IMR-90 (cell line): ENCODE results near the gene AP3D1. TPM values are rescaled to one million over a fixed set of nuclear protein-coding genes. Genes with fewer than 3 reads are reported as not detected.

Experiments used
- ATAC-seq: fragments of 200-7000 bp; cut with Tn5 transposase; 2 replicates; pipeline ENCODE4 v1.9.1; 2020; ENCODE audit warnings: low read depth, mild to moderate bottlenecking, moderate library complexity
- BruUV-seq: library from RNA; stranded (reverse); fragments of 400-500 nt; replicated peaks from 2 replicates; lab custom pipeline; 2021; lab: Mats Ljungman, UMichigan
- CTCF ChIA-PET: fragments of 300-600 bp; formaldehyde crosslinking; extraction: SDS; loops from one replicate; lab custom pipeline; 2021; ENCODE audit warnings: antibody characterized with exemption; lab: Yijun Ruan, JAX
- POLR2A ChIA-PET: fragments of 300-600 bp; sonication (Branson Sonifier 250); formaldehyde crosslinking; loops from one replicate; lab custom pipeline; 2022; ENCODE audit warnings: antibody characterized with exemption; ENCODE audit not compliant: unreplicated experiment; lab: Charles Lee
- DNase-seq: peaks from one replicate; pipeline ENCODE4 v3.0.0; 2013
- H2AFZ ChIP-seq: replicated peaks from 2 replicates; pipeline ENCODE3; 2013; ENCODE audit warnings: low read length, mild to moderate bottlenecking; ENCODE audit not compliant: poor library complexity
- H2AK5ac ChIP-seq: 2 replicates; pipeline ENCODE4 v1.6.1; 2013; ENCODE audit warnings: low read depth, low read length, inconsistent platforms
- H2AK9ac ChIP-seq: replicated peaks from 2 replicates; pipeline ENCODE3; 2013; ENCODE audit warnings: mild to moderate bottlenecking, low read depth, low read length, moderate library complexity; ENCODE audit not compliant: poor library complexity
- H2BK120ac ChIP-seq: 2 replicates; pipeline ENCODE4 v1.6.1; 2013; ENCODE audit warnings: low read depth, low read length, inconsistent platforms
- H2BK15ac ChIP-seq: 3 replicates; pipeline ENCODE4 v1.6.1; 2013; ENCODE audit warnings: low read depth, low read length, inconsistent platforms
- H2BK20ac ChIP-seq: 2 replicates; pipeline ENCODE4 v1.6.1; 2013; ENCODE audit warnings: low read depth, mild to moderate bottlenecking, inconsistent platforms, low read length, moderate library complexity
- H2BK5ac ChIP-seq: 2 replicates; pipeline ENCODE4 v1.6.1; 2013; ENCODE audit warnings: mild to moderate bottlenecking, low read depth, low read length, inconsistent platforms; ENCODE audit not compliant: poor library complexity, severe bottlenecking
- H3K14ac ChIP-seq: replicated peaks from 2 replicates; pipeline ENCODE4 v1.6.1; 2013; ENCODE audit warnings: low read depth, low read length, inconsistent platforms
- H3K18ac ChIP-seq: 2 replicates; pipeline ENCODE4 v1.6.1; 2013; ENCODE audit warnings: low read depth, low read length, control low read depth
- H3K23ac ChIP-seq: 2 replicates; pipeline ENCODE4 v1.6.1; 2013; ENCODE audit warnings: low read depth, low read length, inconsistent platforms
- H3K27ac ChIP-seq: 2 replicates; pipeline ENCODE4 v1.5.1; 2013; ENCODE audit warnings: mild to moderate bottlenecking, control low read depth, low read length; ENCODE audit not compliant: insufficient read depth
- H3K27me3 ChIP-seq: 2 replicates; pipeline ENCODE4 v1.6.1; 2013; ENCODE audit warnings: low read length; ENCODE audit not compliant: control insufficient read depth, insufficient read depth
- H3K36me3 ChIP-seq: 2 replicates; pipeline ENCODE4 v1.6.1; 2013; ENCODE audit warnings: low read length, mixed read lengths; ENCODE audit not compliant: control insufficient read depth, insufficient read depth
- H3K4ac ChIP-seq: 2 replicates; pipeline ENCODE4 v1.6.1; 2013; ENCODE audit warnings: low read depth, low read length, inconsistent platforms
- H3K4me1 ChIP-seq: 2 replicates; pipeline ENCODE4 v1.6.1; 2013; ENCODE audit warnings: low read length, mixed read lengths; ENCODE audit not compliant: control insufficient read depth, insufficient read depth
- H3K4me2 ChIP-seq: 2 replicates; pipeline ENCODE4 v1.6.1; 2013; ENCODE audit warnings: low read depth, mild to moderate bottlenecking, control low read depth, low read length, moderate library complexity
- H3K4me3 ChIP-seq: 2 replicates; pipeline ENCODE4 v1.5.1; 2013; ENCODE audit warnings: low read depth, mild to moderate bottlenecking, control low read depth, low read length, moderate library complexity; ENCODE audit not compliant: insufficient read depth
- H3K56ac ChIP-seq: 2 replicates; pipeline ENCODE4 v1.6.1; 2013; ENCODE audit warnings: low read length, inconsistent platforms; ENCODE audit not compliant: insufficient read depth; ENCODE audit errors: extremely low read depth
- H3K79me1 ChIP-seq, 2 experiments: 2 replicates each; pipeline ENCODE4 v1.6.1; 2013; ENCODE audit warnings: low read length in 2 of 2, inconsistent platforms in 1 of 2, low read depth in 1 of 2
- H3K9ac ChIP-seq: 2 replicates; pipeline ENCODE4 v1.6.1; 2013; ENCODE audit warnings: low read depth, low read length, control low read depth
- H3K9me1 ChIP-seq: 2 replicates; pipeline ENCODE4 v1.6.1; 2013; ENCODE audit warnings: low read length, inconsistent platforms; ENCODE audit not compliant: insufficient read depth
- H3K9me3 ChIP-seq: 2 replicates; pipeline ENCODE4 v1.6.1; 2013; ENCODE audit warnings: low read length; ENCODE audit not compliant: control insufficient read depth, insufficient read depth
- H4K20me1 ChIP-seq: 2 replicates; pipeline ENCODE4 v1.6.1; 2013; ENCODE audit warnings: low read length, inconsistent platforms; ENCODE audit not compliant: insufficient read depth
- H4K5ac ChIP-seq: 2 replicates; pipeline ENCODE4 v1.6.1; 2013; ENCODE audit warnings: mild to moderate bottlenecking, low read depth, low read length, control low read depth
- H4K8ac ChIP-seq, 2 experiments: 2 replicates each; pipeline ENCODE4 v1.6.1; 2013; ENCODE audit warnings: low read depth in 2 of 2, low read length in 2 of 2, control low read depth in 1 of 2, inconsistent platforms in 1 of 2
- H4K91ac ChIP-seq: 2 replicates; pipeline ENCODE4 v1.6.1; 2013; ENCODE audit warnings: low read depth, low read length, inconsistent platforms; ENCODE audit not compliant: insufficient read depth
- BHLHE40 ChIP-seq: fragments of 150-350 bp; IDR thresholded peaks from 2 replicates; pipeline ENCODE4 v1.6.1; 2016; ENCODE audit warnings: mild to moderate bottlenecking, low read depth, low read length
- CHD1 ChIP-seq: IDR thresholded peaks from 2 replicates; pipeline ENCODE4 v1.6.1; 2012; ENCODE audit warnings: low read depth, low read length, improper control_type of control experiment
- CTCF ChIP-seq: conservative IDR thresholded peaks from 2 replicates; pipeline ENCODE4 v1.5.1; 2012; ENCODE audit warnings: mild to moderate bottlenecking, low read depth, low read length, improper control_type of control experiment
- ELK1 ChIP-seq: fragments of 150-350 bp; IDR thresholded peaks from 2 replicates; pipeline ENCODE4 v1.6.1; 2016; ENCODE audit warnings: low read depth, mild to moderate bottlenecking, low read length, moderate library complexity, borderline replicate concordance
- FOS ChIP-seq: fragments of 150-350 bp; IDR thresholded peaks from 2 replicates; pipeline ENCODE4 v1.6.1; 2016; ENCODE audit warnings: low read depth, low read length
- MAZ ChIP-seq: IDR thresholded peaks from 2 replicates; pipeline ENCODE4 v1.6.1; 2012; ENCODE audit warnings: low read depth, mild to moderate bottlenecking, low read length, improper control_type of control experiment, moderate library complexity, borderline replicate concordance
- MXI1 ChIP-seq: IDR thresholded peaks from 2 replicates; pipeline ENCODE4 v1.6.1; 2012; ENCODE audit warnings: low read depth, mild to moderate bottlenecking, low read length, moderate library complexity, borderline replicate concordance
- NFE2L2 ChIP-seq: fragments of 150-350 bp; IDR thresholded peaks from 2 replicates; pipeline ENCODE4 v1.6.1; 2016; ENCODE audit warnings: low read depth, mild to moderate bottlenecking, low read length
- POLR2A ChIP-seq: IDR thresholded peaks from 2 replicates; pipeline ENCODE4 v1.6.1; 2012; ENCODE audit warnings: mild to moderate bottlenecking, low read depth, low read length
- RCOR1 ChIP-seq: IDR thresholded peaks from 2 replicates; pipeline ENCODE4 v1.6.1; 2012; ENCODE audit warnings: mild to moderate bottlenecking, low read length, improper control_type of control experiment; ENCODE audit not compliant: insufficient replicate concordance
- RFX5 ChIP-seq: IDR thresholded peaks from 2 replicates; pipeline ENCODE4 v1.8.0; 2012; ENCODE audit warnings: low read depth, mild to moderate bottlenecking, low read length, moderate library complexity
- USF2 ChIP-seq: fragments of 150-350 bp; IDR thresholded peaks from 2 replicates; pipeline ENCODE4 v1.6.1; 2017; ENCODE audit warnings: mild to moderate bottlenecking, antibody characterized with exemption, low read length, low read depth
- WGBS, 2 experiments: methylation state at CpG; one replicate each; pipeline versions ENCODE4 v1.1.5 to v1.1.7; 2013; ENCODE audit warnings: missing lambda C conversion rate in 2 of 2; ENCODE audit not compliant: insufficient read length in 1 of 2; ENCODE audit errors: extremely low coverage in 2 of 2; 5-methylcytosine and 5-hydroxymethylcytosine counted together
- dilution Hi-C: fragments of 300-500 bp; cut with HindIII; formaldehyde crosslinking; loops from one replicate; pipeline ENCODE4 v1.14.3; 2018; ENCODE audit warnings: low sequenced_read_pairs; ENCODE audit not compliant: unreplicated experiment
- in situ Hi-C: fragments of 300-500 bp; cut with MboI; formaldehyde crosslinking; loops from 3 replicates; pipeline ENCODE4 v1.14.3; 2019; ENCODE audit warnings: low sequenced_read_pairs, inconsistent platforms, mixed read lengths
- intact Hi-C: fragments of 100-400 bp; cut with micrococcal nuclease; formaldehyde crosslinking; loops from 2 replicates; pipeline ENCODE4 v1.10.0; 2022
- polyA plus RNA-seq, 3 experiments: library from polyadenylated mRNA; depleted of rRNA; stranded (reverse); fragments of >200 nt; gene quantifications; 2 replicates each; pipeline ENCODE4 v1.2.3, GENCODE V29; 2012; ENCODE audit warnings: low replicate concordance in 1 of 3
- total RNA-seq: library from RNA; depleted of rRNA; stranded (reverse); fragments of >200 nt; gene quantifications from 2 replicates; pipeline ENCODE4 v1.2.3, GENCODE V29; 2012

Gene AP3D1
- total and polyA plus RNA-seq, 2 of the 4 experiments (the other 2 are of a cell fraction), result 75.3 to 129 TPM

- in situ Hi-C loops (no loop called here), intact Hi-C loops (no loop called here), dilution Hi-C loops (no loop called here)
- Histone ChIP-seq H2BK20ac (no peak overlapping the region), H3K4me2 (no peak overlapping the region), H2BK15ac (no peak overlapping the region), H3K27ac (no peak overlapping the region), H2AK5ac (no peak overlapping the region), H4K5ac (no peak overlapping the region), H4K8ac (no peak overlapping the region), H3K36me3 (peaks cover 60% of the 10 kb centered on the region), H3K14ac (no peak overlapping the region), H2AK9ac (no peak overlapping the region), H4K20me1 (peaks cover 61% of the 10 kb centered on the region), H3K23ac (no peak overlapping the region), H3K18ac (no peak overlapping the region), H3K9me3 (no peaks in the 10 kb centered on the region), H2BK5ac (no peak overlapping the region), H3K79me1 (peaks cover 5 to 43% of the 10 kb centered on the region in 2 experiments), H3K4me1 (no peaks in the 10 kb centered on the region), H2BK120ac (no peak overlapping the region), H3K4ac (no peak overlapping the region), H3K56ac (no peak overlapping the region), H3K9me1 (no peaks in the 10 kb centered on the region), H3K27me3 (no peaks in the 10 kb centered on the region), H3K9ac (no peak overlapping the region), H2AFZ (no peak overlapping the region), H4K91ac (no peak overlapping the region), H3K4me3 (no peak overlapping the region)
- 96% methylated on average over 7 of the region's 14 CpGs; no CpG with 5 or more reads in 1 of the 2 experiments for WGBS, 2 experiments
- no TSS peak for BruUV-seq
- ATAC-seq, result no peak
- no peak for TF ChIP-seq ELK1
- no peak for TF ChIP-seq USF2
- no peak for TF ChIP-seq CTCF
- TF ChIP-seq MXI1, result no peak
- TF ChIP-seq CHD1, result no peak
- TF ChIP-seq BHLHE40, result no peak
- TF ChIP-seq RCOR1, result no peak
- TF ChIP-seq RFX5, result no peak
- no peak for TF ChIP-seq MAZ
- TF ChIP-seq NFE2L2, result no peak
- no peak for TF ChIP-seq FOS
- TF ChIP-seq POLR2A, result no peak
- CTCF ChIA-PET, result no interaction called here
- no peak for DNase-seq
- POLR2A ChIA-PET, result no interaction called here
Measured at GRCh38 chr19:2132191-2132590, 19.2 kb downstream of the AP3D1 start.
